IMR-90 (cell line): ENCODE data around the gene ALK. TPM values are rescaled to one million over a fixed set of nuclear protein-coding genes. Genes with fewer than 3 reads are reported as not detected.

Experiments
- ATAC-seq: fragments of 200-7000 bp; cut with Tn5 transposase; 2 replicates; pipeline ENCODE4 v1.9.1; 2020; ENCODE audit warnings: low read depth, mild to moderate bottlenecking, moderate library complexity
- BruUV-seq: library from RNA; stranded (reverse); fragments of 400-500 nt; replicated peaks from 2 replicates; lab custom pipeline; 2021; lab: Mats Ljungman, UMichigan
- CTCF ChIA-PET: fragments of 300-600 bp; formaldehyde crosslinking; extraction: SDS; loops from one replicate; lab custom pipeline; 2021; ENCODE audit warnings: antibody characterized with exemption; lab: Yijun Ruan, JAX
- POLR2A ChIA-PET: fragments of 300-600 bp; sonication (Branson Sonifier 250); formaldehyde crosslinking; loops from one replicate; lab custom pipeline; 2022; ENCODE audit warnings: antibody characterized with exemption; ENCODE audit not compliant: unreplicated experiment; lab: Charles Lee
- DNase-seq: peaks from one replicate; pipeline ENCODE4 v3.0.0; 2013
- H2AFZ ChIP-seq: replicated peaks from 2 replicates; pipeline ENCODE3; 2013; ENCODE audit warnings: low read length, mild to moderate bottlenecking; ENCODE audit not compliant: poor library complexity
- H2AK5ac ChIP-seq: 2 replicates; pipeline ENCODE4 v1.6.1; 2013; ENCODE audit warnings: low read depth, low read length, inconsistent platforms
- H2AK9ac ChIP-seq: replicated peaks from 2 replicates; pipeline ENCODE3; 2013; ENCODE audit warnings: mild to moderate bottlenecking, low read depth, low read length, moderate library complexity; ENCODE audit not compliant: poor library complexity
- H2BK120ac ChIP-seq: 2 replicates; pipeline ENCODE4 v1.6.1; 2013; ENCODE audit warnings: low read depth, low read length, inconsistent platforms
- H2BK15ac ChIP-seq: 3 replicates; pipeline ENCODE4 v1.6.1; 2013; ENCODE audit warnings: low read depth, low read length, inconsistent platforms
- H2BK20ac ChIP-seq: 2 replicates; pipeline ENCODE4 v1.6.1; 2013; ENCODE audit warnings: low read depth, mild to moderate bottlenecking, inconsistent platforms, low read length, moderate library complexity
- H2BK5ac ChIP-seq: 2 replicates; pipeline ENCODE4 v1.6.1; 2013; ENCODE audit warnings: mild to moderate bottlenecking, low read depth, low read length, inconsistent platforms; ENCODE audit not compliant: poor library complexity, severe bottlenecking
- H3K14ac ChIP-seq: replicated peaks from 2 replicates; pipeline ENCODE4 v1.6.1; 2013; ENCODE audit warnings: low read depth, low read length, inconsistent platforms
- H3K18ac ChIP-seq: 2 replicates; pipeline ENCODE4 v1.6.1; 2013; ENCODE audit warnings: low read depth, low read length, control low read depth
- H3K23ac ChIP-seq: 2 replicates; pipeline ENCODE4 v1.6.1; 2013; ENCODE audit warnings: low read depth, low read length, inconsistent platforms
- H3K27ac ChIP-seq: 2 replicates; pipeline ENCODE4 v1.5.1; 2013; ENCODE audit warnings: mild to moderate bottlenecking, control low read depth, low read length; ENCODE audit not compliant: insufficient read depth
- H3K27me3 ChIP-seq: 2 replicates; pipeline ENCODE4 v1.6.1; 2013; ENCODE audit warnings: low read length; ENCODE audit not compliant: control insufficient read depth, insufficient read depth
- H3K36me3 ChIP-seq: 2 replicates; pipeline ENCODE4 v1.6.1; 2013; ENCODE audit warnings: low read length, mixed read lengths; ENCODE audit not compliant: control insufficient read depth, insufficient read depth
- H3K4ac ChIP-seq: 2 replicates; pipeline ENCODE4 v1.6.1; 2013; ENCODE audit warnings: low read depth, low read length, inconsistent platforms
- H3K4me1 ChIP-seq: 2 replicates; pipeline ENCODE4 v1.6.1; 2013; ENCODE audit warnings: low read length, mixed read lengths; ENCODE audit not compliant: control insufficient read depth, insufficient read depth
- H3K4me2 ChIP-seq: 2 replicates; pipeline ENCODE4 v1.6.1; 2013; ENCODE audit warnings: low read depth, mild to moderate bottlenecking, control low read depth, low read length, moderate library complexity
- H3K4me3 ChIP-seq: 2 replicates; pipeline ENCODE4 v1.5.1; 2013; ENCODE audit warnings: low read depth, mild to moderate bottlenecking, control low read depth, low read length, moderate library complexity; ENCODE audit not compliant: insufficient read depth
- H3K56ac ChIP-seq: 2 replicates; pipeline ENCODE4 v1.6.1; 2013; ENCODE audit warnings: low read length, inconsistent platforms; ENCODE audit not compliant: insufficient read depth; ENCODE audit errors: extremely low read depth
- H3K79me1 ChIP-seq, 2 experiments: 2 replicates each; pipeline ENCODE4 v1.6.1; 2013; ENCODE audit warnings: low read length in 2 of 2, inconsistent platforms in 1 of 2, low read depth in 1 of 2
- H3K9ac ChIP-seq: 2 replicates; pipeline ENCODE4 v1.6.1; 2013; ENCODE audit warnings: low read depth, low read length, control low read depth
- H3K9me1 ChIP-seq: 2 replicates; pipeline ENCODE4 v1.6.1; 2013; ENCODE audit warnings: low read length, inconsistent platforms; ENCODE audit not compliant: insufficient read depth
- H3K9me3 ChIP-seq: 2 replicates; pipeline ENCODE4 v1.6.1; 2013; ENCODE audit warnings: low read length; ENCODE audit not compliant: control insufficient read depth, insufficient read depth
- H4K20me1 ChIP-seq: 2 replicates; pipeline ENCODE4 v1.6.1; 2013; ENCODE audit warnings: low read length, inconsistent platforms; ENCODE audit not compliant: insufficient read depth
- H4K5ac ChIP-seq: 2 replicates; pipeline ENCODE4 v1.6.1; 2013; ENCODE audit warnings: mild to moderate bottlenecking, low read depth, low read length, control low read depth
- H4K8ac ChIP-seq, 2 experiments: 2 replicates each; pipeline ENCODE4 v1.6.1; 2013; ENCODE audit warnings: low read depth in 2 of 2, low read length in 2 of 2, control low read depth in 1 of 2, inconsistent platforms in 1 of 2
- H4K91ac ChIP-seq: 2 replicates; pipeline ENCODE4 v1.6.1; 2013; ENCODE audit warnings: low read depth, low read length, inconsistent platforms; ENCODE audit not compliant: insufficient read depth
- CEBPB ChIP-seq: IDR thresholded peaks from 2 replicates; pipeline ENCODE4 v1.6.1; 2012; ENCODE audit warnings: low read depth, low read length, improper control_type of control experiment
- CHD1 ChIP-seq: IDR thresholded peaks from 2 replicates; pipeline ENCODE4 v1.6.1; 2012; ENCODE audit warnings: low read depth, low read length, improper control_type of control experiment
- ELK1 ChIP-seq: fragments of 150-350 bp; IDR thresholded peaks from 2 replicates; pipeline ENCODE4 v1.6.1; 2016; ENCODE audit warnings: low read depth, mild to moderate bottlenecking, low read length, moderate library complexity, borderline replicate concordance
- FOS ChIP-seq: fragments of 150-350 bp; IDR thresholded peaks from 2 replicates; pipeline ENCODE4 v1.6.1; 2016; ENCODE audit warnings: low read depth, low read length
- MAZ ChIP-seq: IDR thresholded peaks from 2 replicates; pipeline ENCODE4 v1.6.1; 2012; ENCODE audit warnings: low read depth, mild to moderate bottlenecking, low read length, improper control_type of control experiment, moderate library complexity, borderline replicate concordance
- SMC3 ChIP-seq: fragments of 150-350 bp; IDR thresholded peaks from 2 replicates; pipeline ENCODE4 v1.6.1; 2016; ENCODE audit warnings: low read depth, mild to moderate bottlenecking, antibody characterized with exemption, low read length, moderate library complexity
- USF2 ChIP-seq: fragments of 150-350 bp; IDR thresholded peaks from 2 replicates; pipeline ENCODE4 v1.6.1; 2017; ENCODE audit warnings: mild to moderate bottlenecking, antibody characterized with exemption, low read length, low read depth
- WGBS, 2 experiments: methylation state at CpG; one replicate each; pipeline versions ENCODE4 v1.1.5 to v1.1.7; 2013; ENCODE audit warnings: missing lambda C conversion rate in 2 of 2; ENCODE audit not compliant: insufficient read length in 1 of 2; ENCODE audit errors: extremely low coverage in 2 of 2; 5-methylcytosine and 5-hydroxymethylcytosine counted together
- dilution Hi-C: fragments of 300-500 bp; cut with HindIII; formaldehyde crosslinking; loops from one replicate; pipeline ENCODE4 v1.14.3; 2018; ENCODE audit warnings: low sequenced_read_pairs; ENCODE audit not compliant: unreplicated experiment
- in situ Hi-C: fragments of 300-500 bp; cut with MboI; formaldehyde crosslinking; loops from 3 replicates; pipeline ENCODE4 v1.14.3; 2019; ENCODE audit warnings: low sequenced_read_pairs, inconsistent platforms, mixed read lengths
- intact Hi-C: fragments of 100-400 bp; cut with micrococcal nuclease; formaldehyde crosslinking; loops from 2 replicates; pipeline ENCODE4 v1.10.0; 2022
- polyA plus RNA-seq, 3 experiments: library from polyadenylated mRNA; depleted of rRNA; stranded (reverse); fragments of >200 nt; gene quantifications; 2 replicates each; pipeline ENCODE4 v1.2.3, GENCODE V29; 2012; ENCODE audit warnings: low replicate concordance in 1 of 3
- total RNA-seq: library from RNA; depleted of rRNA; stranded (reverse); fragments of >200 nt; gene quantifications from 2 replicates; pipeline ENCODE4 v1.2.3, GENCODE V29; 2012

Gene ALK
- total and polyA plus RNA-seq, 2 of the 4 experiments (the other 2 are of a cell fraction), result not detected

- no peak overlapping the region for H4K5ac ChIP-seq
- no peaks in the 10 kb centered on the region for H3K4me1 ChIP-seq
- no peak overlapping the region for H3K4ac ChIP-seq
- ChIA-PET POLR2A (no interaction called here), CTCF (no interaction called here)
- H3K18ac ChIP-seq, result no peak overlapping the region
- dilution Hi-C loops (no loop called here), intact Hi-C loops (no loop called here), in situ Hi-C loops (no loop called here)
- no peak for TF ChIP-seq MAZ
- TF ChIP-seq ELK1, result no peak
- TF ChIP-seq SMC3, result no peak
- no peak for TF ChIP-seq USF2
- no peak for TF ChIP-seq CEBPB
- TF ChIP-seq FOS, result no peak
- TF ChIP-seq CHD1, result no peak
- H4K20me1 ChIP-seq, result no peaks in the 10 kb centered on the region
- no peak overlapping the region for H2BK5ac ChIP-seq
- H3K4me3 ChIP-seq, result no peak overlapping the region
- H2AK9ac ChIP-seq, result no peak overlapping the region
- no peaks in the 10 kb centered on the region for H3K36me3 ChIP-seq
- no peak overlapping the region for H3K56ac ChIP-seq
- no peak overlapping the region for H3K9ac ChIP-seq
- H2BK120ac ChIP-seq, result no peak overlapping the region
- peaks cover 2% of the 10 kb centered on the region; the same call in 1 of the 2 replicates for H3K9me3 ChIP-seq
- no peak overlapping the region for H3K4me2 ChIP-seq
- BruUV-seq, result no TSS peak
- no peak overlapping the region for H3K23ac ChIP-seq
- DNase-seq, result no peak
- H3K9me1 ChIP-seq, result no peaks in the 10 kb centered on the region
- no peak for ATAC-seq
- no peak overlapping the region for H4K91ac ChIP-seq
- H2BK20ac ChIP-seq, result no peak overlapping the region
- H3K14ac ChIP-seq, result no peak overlapping the region
- no peak overlapping the region for H2BK15ac ChIP-seq
- H2AFZ ChIP-seq, result no peak overlapping the region
- no peaks in the 10 kb centered on the region for H3K79me1 ChIP-seq
- H3K27me3 ChIP-seq, result peaks cover 2% of the 10 kb centered on the region; the same call in 1 of the 2 replicates
- no peak overlapping the region for H4K8ac ChIP-seq
- WGBS, 2 experiments, result 0% methylated on average over 1 of the region's 4 CpGs; no CpG with 5 or more reads in 1 of the 2 experiments
- no peak overlapping the region for H2AK5ac ChIP-seq
- H3K27ac ChIP-seq, result no peak overlapping the region
Observed at GRCh38 chr2:29430382-29431112, 490.8 kb downstream of the ALK start.
